ENCODE data around the gene RTL10. TPM values are rescaled to one million over a fixed set of nuclear protein-coding genes. Genes with fewer than 3 reads are reported as not detected.

RTL10 gene
- total and polyA plus RNA-seq, 2 donors from 2014 or later: 8.8 to 16.7 TPM

DNA sequence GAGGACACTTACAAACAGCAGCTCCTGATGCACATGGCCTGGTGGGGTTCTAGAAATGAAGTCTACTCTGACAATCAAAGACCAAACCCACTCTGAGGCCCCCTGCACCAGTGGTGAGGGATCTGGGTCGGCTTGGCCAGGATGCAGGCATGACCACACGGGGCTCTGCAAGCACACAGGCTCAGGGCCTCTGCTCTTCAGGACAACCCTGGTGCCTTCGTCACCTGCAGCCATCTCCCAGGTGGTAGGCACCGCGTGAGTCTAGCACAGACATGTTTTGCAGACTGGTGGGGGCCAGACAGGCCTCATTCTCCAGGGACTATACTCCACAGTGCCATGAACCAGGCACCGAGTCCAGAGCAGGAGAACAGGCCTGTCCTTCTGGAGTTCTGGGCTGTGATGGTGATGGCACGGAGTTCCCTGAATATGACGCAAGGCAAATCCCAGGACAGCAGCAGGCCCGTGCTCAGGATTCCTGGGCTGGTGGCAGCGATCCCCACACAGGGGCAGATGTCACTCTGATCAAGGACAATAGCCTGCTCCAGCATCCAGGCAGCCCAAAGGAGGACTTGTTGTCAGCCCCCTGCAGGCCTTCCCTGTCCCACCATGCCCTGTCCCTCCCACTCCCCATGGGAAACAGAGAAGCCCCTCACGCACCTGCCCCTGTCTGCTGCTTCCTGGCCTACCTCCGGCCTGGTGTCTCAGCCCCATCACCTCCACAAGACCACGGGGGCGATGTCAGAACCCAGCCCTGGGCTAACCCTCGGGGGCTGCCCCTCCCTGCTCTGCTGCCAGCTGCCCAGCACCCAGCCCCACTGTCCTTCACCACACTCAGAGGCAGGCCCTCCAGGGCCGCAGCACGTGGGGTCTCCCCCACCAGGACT, 36.1 kb downstream of the RTL10 start:
- DNase-seq (peak in 1 of 5 donors; percentile 8), FAIRE-seq (no peak)
- Histone ChIP-seq H3K4me1 (ENCODE audit: control insufficient read depth in 2 of 3, insufficient read depth in 2 of 3, low read depth in 1 of 3, low read length in 3 of 3) (no peaks in the 10 kb centered on the region), H3K36me3 (ENCODE audit: control insufficient read depth in 2 of 3, insufficient read depth in 3 of 3, low read length in 3 of 3) (no peaks in the 10 kb centered on the region), H3K9ac (ENCODE audit: low read length in 3 of 3) (no peak overlapping the region), H3K4me3 (ENCODE audit: low read length in 3 of 3) (no peak overlapping the region), H3K27ac (ENCODE audit: low read depth in 2 of 2, low read length in 2 of 2) (no peak overlapping the region), H3K9me3 (ENCODE audit: control insufficient read depth in 2 of 3, insufficient read depth in 1 of 3, low read length in 3 of 3) (peaks cover 0 to under 1% (median 0%) of the 10 kb centered on the region in 3 donors), H3K27me3 (ENCODE audit: control insufficient read depth, insufficient read depth, low read length) (no peaks in the 10 kb centered on the region)
- intact Hi-C loops (cut with DNase I): no loop called here
- TF ChIP-seq, protein P1, sequence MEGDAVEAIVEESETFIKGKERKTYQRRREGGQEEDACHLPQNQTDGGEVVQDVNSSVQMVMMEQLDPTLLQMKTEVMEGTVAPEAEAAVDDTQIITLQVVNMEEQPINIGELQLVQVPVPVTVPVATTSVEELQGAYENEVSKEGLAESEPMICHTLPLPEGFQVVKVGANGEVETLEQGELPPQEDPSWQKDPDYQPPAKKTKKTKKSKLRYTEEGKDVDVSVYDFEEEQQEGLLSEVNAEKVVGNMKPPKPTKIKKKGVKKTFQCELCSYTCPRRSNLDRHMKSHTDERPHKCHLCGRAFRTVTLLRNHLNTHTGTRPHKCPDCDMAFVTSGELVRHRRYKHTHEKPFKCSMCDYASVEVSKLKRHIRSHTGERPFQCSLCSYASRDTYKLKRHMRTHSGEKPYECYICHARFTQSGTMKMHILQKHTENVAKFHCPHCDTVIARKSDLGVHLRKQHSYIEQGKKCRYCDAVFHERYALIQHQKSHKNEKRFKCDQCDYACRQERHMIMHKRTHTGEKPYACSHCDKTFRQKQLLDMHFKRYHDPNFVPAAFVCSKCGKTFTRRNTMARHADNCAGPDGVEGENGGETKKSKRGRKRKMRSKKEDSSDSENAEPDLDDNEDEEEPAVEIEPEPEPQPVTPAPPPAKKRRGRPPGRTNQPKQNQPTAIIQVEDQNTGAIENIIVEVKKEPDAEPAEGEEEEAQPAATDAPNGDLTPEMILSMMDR (IDR thresholded peaks at IDR 0.05; ENCODE audit: borderline replicate concordance, extremely low read depth, insufficient read depth): no peak

DNA sequence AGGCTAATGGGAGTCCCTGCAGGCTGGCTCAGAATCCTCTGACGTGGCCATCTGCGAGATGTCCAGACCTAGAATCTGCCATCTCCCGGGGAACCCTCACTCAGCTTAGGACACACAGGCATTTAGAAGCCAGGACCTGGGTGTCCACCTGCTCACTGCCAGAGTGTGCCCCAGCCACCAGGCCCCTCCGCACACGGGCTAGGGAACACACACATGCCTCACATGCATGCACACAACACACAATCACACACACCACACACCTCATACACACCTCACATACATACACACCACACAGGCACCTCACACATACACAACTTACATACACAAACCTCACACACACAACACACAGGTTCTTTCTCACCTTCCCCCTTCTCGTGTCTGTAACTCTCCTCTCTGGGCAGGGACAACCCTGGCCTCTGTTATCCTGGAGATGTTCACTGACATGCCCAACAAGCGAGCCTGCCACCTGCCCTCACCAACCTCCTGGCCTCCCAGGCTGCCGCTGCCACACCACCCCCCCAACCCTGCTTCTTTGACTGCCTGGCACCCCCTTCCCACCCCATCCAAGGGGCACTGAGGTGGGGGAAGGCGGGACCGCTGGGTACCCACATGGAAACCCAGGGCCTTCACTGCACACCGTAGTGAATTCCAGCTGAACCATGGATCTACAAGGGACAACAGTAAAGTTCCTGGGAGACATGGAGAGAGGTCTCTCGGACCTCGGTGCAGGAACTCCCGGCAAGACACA, 38.1 kb downstream of the RTL10 start:
- H3K9ac ChIP-seq (ENCODE audit: low read length in 3 of 3): no peak overlapping the region
- intact Hi-C loops (cut with DNase I): no loop called here
- H3K9me3 ChIP-seq (ENCODE audit: control insufficient read depth in 2 of 3, insufficient read depth in 1 of 3, low read length in 3 of 3): no peaks in the 10 kb centered on the region
- H3K4me1 ChIP-seq (ENCODE audit: control insufficient read depth in 2 of 3, insufficient read depth in 2 of 3, low read depth in 1 of 3, low read length in 3 of 3): no peaks in the 10 kb centered on the region
- FAIRE-seq (no peak), DNase-seq (peak in 1 of 5 donors; percentile 23)
- TF ChIP-seq, protein P1 (IDR thresholded peaks at IDR 0.05; ENCODE audit: borderline replicate concordance, extremely low read depth, insufficient read depth): no peak
- H3K36me3 ChIP-seq (ENCODE audit: control insufficient read depth in 2 of 3, insufficient read depth in 3 of 3, low read length in 3 of 3): no peaks in the 10 kb centered on the region
- H3K4me3 ChIP-seq (ENCODE audit: low read length in 3 of 3): no peak overlapping the region
- H3K27ac ChIP-seq (ENCODE audit: low read depth in 2 of 2, low read length in 2 of 2): no peak overlapping the region
- H3K27me3 ChIP-seq (ENCODE audit: control insufficient read depth, insufficient read depth, low read length): no peaks in the 10 kb centered on the region

DNA sequence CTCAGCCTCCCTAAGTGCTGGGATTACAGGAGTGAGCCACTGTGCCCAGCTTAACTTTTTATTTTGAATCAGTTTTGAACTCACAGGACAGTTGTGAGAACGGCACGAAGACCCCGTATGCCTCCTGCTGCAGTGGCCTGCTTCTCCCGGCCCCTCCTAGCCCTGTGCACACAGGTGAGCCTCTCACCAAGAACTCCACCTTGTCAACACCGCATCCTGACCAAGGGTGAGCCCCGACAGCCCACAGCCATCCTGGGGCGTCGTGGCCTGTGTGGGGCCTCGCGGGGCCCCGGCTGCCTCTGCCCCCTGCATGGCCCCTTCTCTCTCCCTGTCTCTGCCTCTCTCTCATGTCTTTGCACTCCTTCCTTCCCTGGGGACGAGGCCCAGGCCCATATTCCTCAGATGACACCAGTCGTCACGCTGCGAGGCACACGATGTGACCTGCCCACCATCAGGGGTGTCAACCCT, 38.8 kb downstream of the RTL10 start:
- FAIRE-seq: no peak
- DNase-seq: peak in 2 of 5 donors; percentile 18 to 58
- no peaks in the 10 kb centered on the region for H3K9me3 ChIP-seq (ENCODE audit: control insufficient read depth in 2 of 3, insufficient read depth in 1 of 3, low read length in 3 of 3)
- H3K27me3 ChIP-seq (ENCODE audit: control insufficient read depth, insufficient read depth, low read length): no peaks in the 10 kb centered on the region
- no peak overlapping the region for H3K9ac ChIP-seq (ENCODE audit: low read length in 3 of 3)
- H3K36me3 ChIP-seq (ENCODE audit: control insufficient read depth in 2 of 3, insufficient read depth in 3 of 3, low read length in 3 of 3): no peaks in the 10 kb centered on the region
- TF ChIP-seq, protein P1 (IDR thresholded peaks at IDR 0.05; ENCODE audit: borderline replicate concordance, extremely low read depth, insufficient read depth): no peak
- no peaks in the 10 kb centered on the region for H3K4me1 ChIP-seq (ENCODE audit: control insufficient read depth in 2 of 3, insufficient read depth in 2 of 3, low read depth in 1 of 3, low read length in 3 of 3)
- H3K4me3 ChIP-seq (ENCODE audit: low read length in 3 of 3): no peak overlapping the region
- H3K27ac ChIP-seq (ENCODE audit: low read depth in 2 of 2, low read length in 2 of 2): no peak overlapping the region
- intact Hi-C loops (cut with DNase I): no loop called here
